HG03097 (cell line): ENCODE measurements around the gene ASPHD2.
"Not testable (repeated sequence)": the region's sequence is repeated elsewhere in the genome, so short reads cannot be mapped to it uniquely, and the experiment has no call there.

Experiments used
- ATAC-seq: cut with Tn5 transposase; IDR thresholded peaks from one replicate; pipeline ENCODE4 v1.9.1; 2021; ENCODE audit not compliant: unreplicated experiment, low FRiP score

Gene ASPHD2

GRCh38 chr22:26414347-26414746 lies 14.7 kb upstream of the ASPHD2 start:
- no peak for ATAC-seq

- no peak for ATAC-seq
These were observed 12.8 kb upstream of the ASPHD2 start for GRCh38 chr22:26416256-26416655.

DNA sequence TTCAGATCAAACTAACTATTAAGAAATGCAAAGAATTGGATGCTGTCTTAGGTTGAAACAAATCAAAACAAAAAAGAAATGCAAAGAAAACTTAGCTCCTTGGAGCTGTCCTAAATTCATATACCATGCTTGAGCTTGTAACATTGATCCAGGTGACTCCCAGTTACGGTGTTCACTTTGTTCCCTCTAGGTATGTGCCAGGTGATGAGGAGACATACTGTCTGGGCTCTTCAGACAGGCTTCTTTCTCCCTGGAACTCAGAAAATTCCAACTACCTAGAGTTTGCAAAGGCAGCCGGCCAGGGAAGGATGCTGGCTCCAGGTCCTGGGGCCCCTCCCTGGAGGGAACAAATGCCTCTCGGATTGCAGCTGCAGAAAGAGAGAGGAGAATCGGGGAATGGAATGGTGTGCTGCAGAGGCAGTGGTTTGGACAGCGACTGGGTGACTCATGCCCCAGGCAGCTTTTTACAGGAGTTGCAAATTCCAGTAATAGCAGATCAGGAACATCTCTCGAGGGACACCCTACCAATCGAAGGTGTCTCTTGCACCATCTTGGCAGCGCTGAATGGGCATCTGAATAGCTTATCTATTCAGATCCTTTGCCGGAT lies 12.3 kb upstream of the ASPHD2 start:
- no peak for ATAC-seq

DNA sequence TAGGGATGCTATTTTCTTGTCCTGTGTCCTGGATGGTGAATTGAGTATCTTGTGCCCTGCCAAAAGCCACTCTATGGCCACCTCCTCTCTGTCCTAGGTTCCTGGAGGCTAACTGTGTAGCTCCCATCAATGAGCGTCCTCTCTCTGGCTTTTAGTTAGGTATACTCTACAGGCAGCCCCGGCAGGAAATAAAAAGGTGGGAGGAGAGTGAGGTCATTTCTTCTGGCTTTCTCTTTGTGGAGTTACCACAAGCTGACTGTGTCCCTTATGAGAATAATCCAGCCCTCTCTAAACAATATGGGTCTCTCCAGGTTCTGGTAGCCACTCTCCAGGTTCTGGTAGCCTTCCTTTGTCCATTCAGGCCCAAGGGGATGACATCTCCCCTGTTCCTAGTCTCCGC lies 11.7 kb upstream of the ASPHD2 start:
- ATAC-seq = no peak

GRCh38 chr22:26418620-26419019 lies 10.4 kb upstream of the ASPHD2 start:
- ATAC-seq = no peak

DNA sequence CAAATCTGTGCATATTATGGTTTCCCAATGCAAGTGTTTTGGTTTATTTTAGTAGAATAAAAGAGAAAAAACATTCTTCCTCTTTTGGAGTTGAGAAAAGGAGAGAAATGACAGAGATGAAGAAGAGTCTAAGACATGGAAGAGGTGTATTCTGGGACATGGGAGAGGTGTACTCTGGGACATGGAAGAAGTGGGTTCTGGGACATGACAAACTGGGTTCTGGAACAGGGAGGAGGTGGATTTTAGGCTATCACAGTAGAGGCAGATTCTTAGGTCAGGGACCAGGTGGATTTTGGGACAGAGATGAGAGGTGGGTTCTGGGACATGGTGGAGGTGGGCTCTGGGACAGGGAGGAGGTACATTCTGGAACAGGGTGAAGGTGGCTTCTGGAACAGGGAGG lies 2.1 kb upstream of the ASPHD2 start:
- ATAC-seq = no peak

DNA sequence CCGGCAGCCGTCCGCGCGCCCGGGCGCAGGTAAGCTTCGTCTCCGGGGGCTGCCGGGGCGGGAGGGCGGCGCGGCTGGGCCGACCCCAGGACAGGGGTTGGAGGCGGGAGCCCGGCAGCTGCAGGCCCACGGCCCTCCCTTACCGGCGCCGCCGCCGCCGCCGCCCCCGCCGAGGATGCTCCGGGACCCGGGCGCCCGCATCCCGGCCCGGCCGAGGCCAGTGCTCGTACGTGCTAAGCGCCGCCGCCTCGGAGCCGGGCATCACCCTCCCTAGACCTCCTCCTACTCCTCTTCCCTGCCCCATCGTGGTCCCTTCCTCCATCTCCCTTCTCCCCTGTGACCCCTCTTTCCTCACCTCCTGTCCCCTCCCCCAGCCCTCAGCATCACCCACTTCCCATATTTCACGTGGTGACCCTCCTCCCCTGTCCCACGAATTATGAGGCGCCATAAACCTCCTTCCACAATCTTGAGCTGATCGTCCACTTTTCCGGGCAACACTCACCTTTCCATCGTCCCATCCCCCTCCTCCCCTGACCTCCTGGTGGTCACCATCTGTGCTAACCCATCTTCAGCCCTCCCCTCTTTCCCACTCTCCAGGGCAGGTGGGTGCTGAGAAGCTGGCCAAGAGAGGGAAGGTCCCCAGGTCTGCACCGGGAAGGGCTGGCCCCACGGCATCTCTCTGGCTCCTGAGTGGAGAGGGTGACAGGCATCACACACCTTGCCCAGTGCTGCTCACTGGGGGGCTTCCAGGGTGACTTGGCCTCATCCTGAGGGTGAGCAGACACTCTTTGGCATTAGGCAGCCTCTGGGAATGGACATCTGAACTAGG lies 612 bp downstream of the ASPHD2 start:
- peak; percentile 4 for ATAC-seq

DNA sequence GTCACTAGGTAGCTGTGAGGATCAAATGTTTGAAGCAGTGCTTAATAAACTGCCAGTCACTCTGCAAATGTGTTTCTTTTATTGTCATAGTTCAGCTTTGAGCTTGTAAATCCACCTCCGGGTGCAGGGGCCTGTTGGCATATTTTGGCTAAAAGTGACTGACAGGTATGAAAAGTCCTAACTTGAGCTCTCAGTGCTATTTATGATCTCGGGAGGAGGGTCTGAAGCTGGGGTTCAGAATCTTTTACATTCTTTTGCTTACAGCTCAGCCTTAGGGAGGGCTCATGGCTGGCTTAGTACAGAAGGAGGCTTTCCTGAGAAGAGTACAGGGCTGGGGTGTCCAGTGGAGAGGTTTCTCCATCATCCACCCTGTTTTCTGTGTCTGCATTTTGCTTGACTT lies 1.5 kb downstream of the ASPHD2 start:
- no peak for ATAC-seq

DNA sequence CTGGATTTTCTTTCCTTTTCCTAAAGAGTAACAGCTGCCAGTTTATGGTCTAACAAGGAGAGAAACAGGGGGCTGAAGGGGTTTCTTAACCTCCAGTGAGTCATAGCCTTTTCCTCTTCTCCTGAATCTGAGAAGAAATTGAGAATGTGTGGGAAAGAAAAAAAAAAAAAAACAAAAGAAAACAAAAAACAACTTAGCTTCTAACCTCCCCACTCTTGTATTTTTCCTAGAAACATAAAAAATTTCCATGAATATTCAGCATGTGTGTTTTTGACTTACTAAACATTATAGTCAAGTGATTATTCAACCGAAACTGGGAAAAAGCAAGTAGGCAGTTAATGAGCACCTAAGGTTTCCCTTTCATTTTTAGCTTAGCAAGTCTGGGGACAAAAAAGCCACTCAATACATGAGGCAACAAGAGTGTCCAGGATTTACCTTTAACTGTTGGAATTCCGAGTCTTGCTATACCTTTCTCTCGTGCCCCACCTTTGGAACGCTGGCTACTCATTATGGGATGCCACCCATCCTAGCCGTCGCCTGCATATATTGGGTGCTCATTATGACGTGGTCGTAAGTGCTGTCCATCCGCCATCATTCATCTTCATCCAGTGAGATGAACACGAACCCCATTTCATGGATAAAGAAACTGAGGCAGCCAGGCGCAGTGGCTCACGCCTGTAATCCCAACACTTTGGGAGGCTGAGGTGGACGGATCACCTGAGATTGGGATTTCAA lies 2.4 kb downstream of the ASPHD2 start:
- ATAC-seq = no peak

GRCh38 chr22:26432619-26433311 lies 3.7 kb downstream of the ASPHD2 start:
- no peak for ATAC-seq

GRCh38 chr22:26433805-26434204 lies 4.7 kb downstream of the ASPHD2 start:
- no peak for ATAC-seq

- ATAC-seq = no peak
These were observed 6.5 kb downstream of the ASPHD2 start for GRCh38 chr22:26435327-26436093.

- no peak for ATAC-seq
These were observed 7.9 kb downstream of the ASPHD2 start for GRCh38 chr22:26436903-26437515.

GRCh38 chr22:26437694-26438392 lies 8.8 kb downstream of the ASPHD2 start:
- ATAC-seq = no peak

- ATAC-seq = not testable (repeated sequence)
These were observed 9.7 kb downstream of the ASPHD2 start for GRCh38 chr22:26438776-26439175.

- no peak for ATAC-seq
These were observed 10.5 kb downstream of the ASPHD2 start for GRCh38 chr22:26439559-26439958.

DNA sequence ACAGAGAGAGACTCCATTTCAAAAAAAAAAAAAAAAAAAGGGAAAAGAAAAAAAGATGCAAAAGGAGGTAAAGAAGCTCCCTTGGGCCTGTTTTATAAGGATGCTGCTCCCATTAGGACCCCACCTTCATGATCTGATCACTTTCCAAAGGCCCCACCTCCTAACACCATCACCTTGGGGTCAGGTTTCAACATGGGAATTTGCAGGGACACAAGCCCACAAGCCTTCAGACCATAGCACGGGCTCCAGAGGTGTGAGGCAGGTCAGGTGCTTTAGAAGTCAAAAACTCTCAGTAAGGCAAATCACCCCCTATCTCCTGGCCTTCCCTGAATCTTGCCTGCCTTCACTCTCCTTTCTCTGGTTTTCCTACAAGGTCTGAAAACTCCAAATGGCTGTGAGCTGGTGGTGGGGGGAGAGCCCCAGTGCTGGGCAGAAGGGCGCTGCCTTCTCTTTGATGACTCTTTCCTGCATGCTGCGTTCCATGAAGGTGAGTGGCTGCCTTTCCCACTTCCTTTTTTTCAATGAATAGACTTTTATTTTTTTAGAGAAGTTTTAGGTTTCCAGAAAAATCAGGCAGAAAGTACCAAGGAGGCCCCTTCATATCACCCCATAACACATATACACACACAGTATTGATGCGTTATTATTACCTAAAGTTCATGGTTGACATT lies 13.2 kb downstream of the ASPHD2 start:
- no peak for ATAC-seq

GRCh38 chr22:26443901-26444690 lies 15.0 kb downstream of the ASPHD2 start:
- no peak for ATAC-seq
